ACC112 (cell line): ENCODE data around the gene PIK3R4.

ENCODE experiments used
- H2AFZ ChIP-seq: fragments of 200-600 bp; sonication (generic); one replicate; pipeline ENCODE4 v1.6.0; 2017; ENCODE audit warnings: antibody characterized with exemption, low read length; ENCODE audit not compliant: unreplicated experiment
- H3K27ac ChIP-seq: fragments of 200-600 bp; sonication (generic); 2 replicates; pipeline ENCODE4 v1.5.1; 2014; ENCODE audit warnings: low read depth, mild to moderate bottlenecking, antibody characterized with exemption, low read length, moderate library complexity
- H3K27me3 ChIP-seq: fragments of 200-600 bp; sonication (generic); 2 replicates; pipeline ENCODE4 v1.6.1; 2014; ENCODE audit warnings: mild to moderate bottlenecking, antibody characterized with exemption, low read length, moderate library complexity, mixed read lengths; ENCODE audit not compliant: insufficient read depth
- H3K36me3 ChIP-seq: fragments of 200-600 bp; sonication (generic); 2 replicates; pipeline ENCODE4 v1.6.1; 2016; ENCODE audit warnings: mild to moderate bottlenecking, antibody characterized with exemption, low read length, moderate library complexity, mixed read lengths; ENCODE audit not compliant: insufficient read depth
- H3K4me1 ChIP-seq: fragments of 200-600 bp; sonication (generic); one replicate; pipeline ENCODE4 v1.6.1; 2016; ENCODE audit warnings: low read length, mixed read lengths; ENCODE audit not compliant: insufficient read depth, unreplicated experiment, control insufficient read depth
- H3K4me3 ChIP-seq: fragments of 200-600 bp; sonication (generic); 2 replicates; pipeline ENCODE4 v1.5.1; 2014; ENCODE audit warnings: mild to moderate bottlenecking, low read depth, low read length
- H3K79me2 ChIP-seq: fragments of 200-600 bp; sonication (generic); one replicate; pipeline ENCODE4 v1.6.0; 2016; ENCODE audit warnings: low read length; ENCODE audit not compliant: control insufficient read depth, unreplicated experiment, insufficient read depth

Gene PIK3R4

DNA sequence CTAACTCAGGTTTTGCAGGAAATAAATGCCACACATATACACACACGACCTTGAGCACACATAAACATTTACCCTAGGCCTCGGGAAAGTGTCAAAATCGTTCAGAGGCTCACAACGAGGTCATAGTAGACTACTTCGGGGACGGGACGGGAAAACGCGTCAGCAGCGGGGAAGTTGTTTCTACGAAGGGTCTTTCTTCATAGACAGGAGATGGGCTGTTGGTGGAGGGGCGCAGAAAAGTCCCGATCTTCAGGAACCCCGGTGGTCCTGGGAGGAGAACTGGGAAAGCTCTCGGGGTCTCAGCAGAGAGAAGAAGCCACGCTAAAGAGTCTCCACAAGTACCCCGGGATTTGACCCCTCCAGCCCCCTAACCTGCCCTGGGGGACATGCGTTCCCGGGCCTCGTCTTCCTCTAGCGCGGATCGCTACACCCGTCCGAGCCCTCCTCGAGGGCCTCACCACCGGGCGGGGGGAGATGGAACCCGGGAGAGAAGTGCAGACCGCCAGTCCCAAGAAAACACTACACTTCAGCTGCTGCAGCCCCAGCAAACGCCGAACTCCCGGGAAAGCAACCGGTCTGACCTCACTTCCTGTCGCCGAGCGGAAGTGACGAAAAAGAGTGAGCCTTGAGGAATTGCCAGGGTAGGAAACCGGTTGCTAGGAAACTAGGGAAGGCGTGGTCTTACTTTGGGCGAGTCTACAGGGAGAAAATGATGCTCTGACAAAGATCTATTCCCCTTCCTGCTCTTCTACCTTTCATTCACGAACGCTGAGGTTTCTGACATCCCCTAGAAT lies at the start of gene PIK3R4:
TSS of gene PIK3R4 (minus strand) at position 584 of the 794 bp plus-strand sequence. CDS start 1,611 bp downstream, outside the sequence.
- Histone ChIP-seq H3K4me3 (peak within 1 kb of the TSS; percentile 98), H3K79me2 (peaks cover 50% of the 10 kb centered on the region), H3K27ac (peak within 1 kb of the TSS; percentile 79), H3K4me1 (peaks cover 42% of the 10 kb centered on the region), H3K27me3 (no peaks in the 10 kb centered on the region), H2AFZ (peak within 1 kb of the TSS; percentile 90), H3K36me3 (peaks cover 18% of the 10 kb centered on the region)

DNA sequence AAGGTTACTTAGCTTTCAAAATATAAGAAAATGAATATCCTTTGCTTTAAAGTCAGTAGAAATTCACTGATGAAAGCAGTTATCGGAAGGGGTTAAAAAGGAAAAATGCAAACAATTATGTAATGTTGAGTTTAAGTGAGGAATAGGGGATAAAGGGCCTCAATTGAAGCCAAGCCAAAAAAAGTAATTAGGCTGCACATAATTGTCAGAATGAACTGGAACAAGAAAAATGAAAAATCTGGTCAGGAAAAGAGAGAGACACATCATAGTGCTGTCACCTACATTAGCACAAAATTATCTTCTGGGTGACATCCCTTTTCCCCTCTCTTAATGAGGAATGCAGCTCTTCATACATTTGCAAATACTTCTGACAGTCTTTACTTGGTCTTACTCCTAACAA lies 48.8 kb upstream of the PIK3R4 start:
- no peaks in the 10 kb centered on the region for H3K36me3 ChIP-seq
- no peaks in the 10 kb centered on the region for H3K79me2 ChIP-seq
- H3K4me3 ChIP-seq = no peak overlapping the region
- H3K27me3 ChIP-seq = peaks cover 29% of the 10 kb centered on the region
- H2AFZ ChIP-seq = no peak overlapping the region
- no peak overlapping the region for H3K27ac ChIP-seq
- H3K4me1 ChIP-seq = no peaks in the 10 kb centered on the region

DNA sequence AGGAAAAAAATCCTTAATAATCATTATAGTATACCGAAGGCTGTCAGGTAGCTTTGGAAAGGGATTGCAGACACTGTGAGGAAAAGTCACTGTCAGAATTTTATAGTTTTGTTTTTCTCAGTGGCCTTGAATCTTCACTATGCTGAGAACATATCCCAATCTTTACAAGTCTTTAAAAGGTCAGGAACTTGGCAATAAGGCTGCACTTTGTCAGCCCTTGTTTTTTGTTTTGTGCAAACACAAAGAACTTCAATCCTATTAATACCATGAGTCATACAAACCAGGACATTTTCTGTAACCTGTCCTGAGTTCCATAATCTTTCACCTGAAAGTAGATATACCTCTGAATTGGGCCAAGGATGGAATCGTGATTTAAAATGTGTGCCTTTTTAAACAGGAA lies 45.6 kb upstream of the PIK3R4 start:
- Histone ChIP-seq H3K27me3 (peaks cover 42% of the 10 kb centered on the region), H2AFZ (no peak overlapping the region), H3K4me3 (no peak overlapping the region), H3K79me2 (no peaks in the 10 kb centered on the region), H3K27ac (no peak overlapping the region), H3K4me1 (no peaks in the 10 kb centered on the region), H3K36me3 (no peaks in the 10 kb centered on the region)

DNA sequence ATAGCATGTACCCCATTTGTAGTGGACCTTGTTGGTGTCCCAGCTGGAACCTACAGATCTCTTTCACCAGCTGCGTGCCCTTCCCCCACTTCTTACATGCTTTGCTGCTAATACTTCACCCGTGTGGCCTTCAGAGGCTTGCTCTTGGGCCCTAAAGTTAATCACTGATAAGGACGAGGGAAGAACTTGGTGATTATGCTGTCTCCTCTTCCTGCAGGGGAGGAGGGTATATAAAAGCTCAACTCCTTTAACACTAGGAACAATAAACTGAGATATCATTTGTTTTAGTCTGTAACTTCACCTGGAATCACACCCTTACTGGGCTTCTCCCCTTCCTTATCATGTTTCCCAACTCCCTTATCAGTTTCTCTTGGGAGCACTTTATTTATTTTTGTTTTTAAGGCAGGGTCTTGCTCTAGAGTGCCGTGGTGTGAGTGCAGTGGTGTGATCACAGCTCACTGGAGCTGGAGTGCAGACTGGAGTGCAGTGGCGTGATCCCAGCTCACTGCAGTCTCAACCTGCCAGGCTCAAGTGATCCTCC lies 43.2 kb upstream of the PIK3R4 start:
- H3K27me3 ChIP-seq = peaks cover 51% of the 10 kb centered on the region
- no peak overlapping the region for H3K4me3 ChIP-seq
- no peaks in the 10 kb centered on the region for H3K79me2 ChIP-seq
- H3K36me3 ChIP-seq = no peaks in the 10 kb centered on the region
- H2AFZ ChIP-seq = no peak overlapping the region
- H3K4me1 ChIP-seq = no peaks in the 10 kb centered on the region
- H3K27ac ChIP-seq = no peak overlapping the region

DNA sequence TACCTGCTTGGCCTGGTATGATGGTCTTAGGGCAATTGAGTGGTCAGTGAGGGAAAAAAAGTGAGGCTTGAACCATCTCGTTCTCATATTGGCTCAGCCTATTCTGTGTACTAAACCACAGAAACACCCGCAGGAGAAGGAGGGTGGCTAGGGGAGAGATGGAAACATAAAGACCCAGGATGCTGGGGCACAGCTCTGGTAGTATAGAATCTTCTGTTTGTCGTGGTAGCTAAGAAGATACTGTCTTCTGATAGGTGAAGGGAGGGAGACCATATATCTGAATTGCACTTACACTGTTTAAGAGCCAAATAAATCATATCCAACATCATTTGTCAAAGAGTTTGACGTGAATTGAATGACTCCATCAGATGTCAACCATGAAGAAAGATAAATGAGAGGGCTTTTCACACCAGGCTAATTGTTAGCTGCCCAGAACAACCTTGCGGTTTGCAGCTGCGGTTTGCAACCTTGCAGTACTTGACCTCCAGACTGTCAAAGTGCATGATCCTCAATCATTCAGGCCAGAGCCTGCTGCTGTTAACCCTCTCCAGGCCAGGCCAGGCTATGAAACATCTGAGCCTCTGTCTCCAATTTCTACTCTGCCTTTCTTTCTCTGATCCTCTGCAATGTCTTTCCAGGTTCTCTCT lies 40.9 kb upstream of the PIK3R4 start:
- Histone ChIP-seq H3K4me1 (no peaks in the 10 kb centered on the region), H3K36me3 (no peaks in the 10 kb centered on the region), H3K27ac (no peak overlapping the region), H3K4me3 (no peak overlapping the region), H3K27me3 (peaks cover 37% of the 10 kb centered on the region), H3K79me2 (no peaks in the 10 kb centered on the region), H2AFZ (no peak overlapping the region)

DNA sequence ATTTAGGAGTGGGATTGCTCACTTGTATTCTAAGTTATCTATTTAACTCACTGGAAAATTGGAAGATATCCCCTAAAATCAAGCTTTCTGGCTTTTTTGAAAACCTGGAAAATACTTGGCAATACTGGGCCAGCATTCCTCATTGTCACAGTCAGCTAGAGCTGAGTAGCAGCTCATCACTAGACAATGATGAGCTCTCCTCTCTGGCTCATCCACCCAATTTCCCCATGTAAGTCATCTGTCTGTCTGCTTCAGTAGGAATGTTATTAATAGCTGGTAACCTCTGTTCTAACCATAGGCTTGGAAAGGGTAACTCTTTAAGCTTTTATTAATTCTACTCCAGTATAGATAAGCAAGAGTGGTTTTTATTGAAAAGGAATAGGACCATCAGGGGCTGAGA lies 39.7 kb upstream of the PIK3R4 start:
- Histone ChIP-seq H3K27me3 (peaks cover 34% of the 10 kb centered on the region; the same call in 1 of the 2 replicates), H3K36me3 (no peaks in the 10 kb centered on the region), H2AFZ (no peak overlapping the region), H3K27ac (no peak overlapping the region), H3K4me3 (no peak overlapping the region), H3K4me1 (no peaks in the 10 kb centered on the region), H3K79me2 (no peaks in the 10 kb centered on the region)

DNA sequence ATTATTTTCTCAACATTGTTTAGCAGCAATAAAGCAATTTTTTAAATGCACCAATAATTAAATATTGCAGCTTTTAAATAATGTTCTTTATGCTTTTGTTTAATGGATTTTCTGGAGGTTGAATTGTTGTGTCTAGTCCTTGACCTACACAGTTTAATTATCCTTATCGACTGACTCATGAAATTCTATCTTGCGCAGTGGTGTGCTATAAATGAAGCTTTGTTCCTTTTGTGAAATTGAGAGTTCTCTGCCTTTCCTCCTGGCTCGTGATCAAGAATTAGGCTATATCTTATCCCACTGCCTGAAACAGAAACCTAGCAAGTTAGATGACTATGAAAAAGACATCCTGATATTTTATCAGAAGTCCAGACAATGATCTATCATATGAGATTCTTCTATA lies 37.0 kb upstream of the PIK3R4 start:
- Histone ChIP-seq H3K79me2 (no peaks in the 10 kb centered on the region), H3K27ac (no peak overlapping the region), H3K27me3 (peaks cover 15% of the 10 kb centered on the region)

DNA sequence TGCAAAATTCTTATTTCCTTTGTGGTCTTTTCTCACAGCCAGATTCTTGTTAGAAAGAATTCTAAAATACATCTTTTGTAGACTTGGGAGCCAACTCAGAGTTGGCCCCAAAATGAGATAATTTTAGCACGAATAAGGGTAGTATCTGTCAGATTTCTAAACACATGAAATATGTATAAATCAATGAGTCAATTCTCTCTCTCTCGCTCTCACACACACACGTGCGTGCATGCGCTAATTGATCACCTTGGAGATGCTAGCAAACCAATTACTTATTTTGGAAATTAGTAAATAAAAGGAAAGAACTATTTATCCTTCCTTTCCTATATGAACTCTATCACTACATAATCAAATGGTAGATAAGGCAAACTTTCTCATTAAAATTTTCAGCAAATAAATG lies 32.9 kb upstream of the PIK3R4 start:
- Histone ChIP-seq H2AFZ (no peak overlapping the region), H3K36me3 (no peaks in the 10 kb centered on the region), H3K79me2 (no peaks in the 10 kb centered on the region), H3K27ac (no peak overlapping the region), H3K4me1 (no peaks in the 10 kb centered on the region), H3K4me3 (no peak overlapping the region), H3K27me3 (peaks cover 10% of the 10 kb centered on the region)

More for the DNA sequence above, 37.0 kb upstream of the PIK3R4 start:
- H2AFZ ChIP-seq = no peak overlapping the region
- no peaks in the 10 kb centered on the region for H3K4me1 ChIP-seq
- H3K36me3 ChIP-seq = no peaks in the 10 kb centered on the region
- no peak overlapping the region for H3K4me3 ChIP-seq

DNA sequence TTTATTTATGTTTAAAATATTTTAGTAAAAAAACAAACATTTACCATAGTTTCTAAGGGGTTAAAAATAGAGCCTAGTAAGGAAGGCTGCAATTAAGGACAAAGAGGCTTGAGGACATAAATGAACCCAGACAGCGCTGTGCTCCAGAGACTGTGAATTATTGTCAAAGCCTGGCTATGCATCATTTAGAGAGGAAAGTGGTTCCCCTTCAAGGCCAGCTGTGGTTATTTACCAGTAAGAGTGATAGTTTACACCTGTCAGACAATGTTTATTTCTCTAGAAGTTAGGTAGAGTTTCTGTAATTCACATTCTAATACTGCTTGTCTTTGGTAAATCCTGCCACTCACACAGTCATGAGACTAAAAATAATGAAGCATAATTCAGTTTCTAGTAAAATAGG lies 32.4 kb upstream of the PIK3R4 start:
- Histone ChIP-seq H3K36me3 (no peaks in the 10 kb centered on the region), H3K27ac (no peak overlapping the region), H2AFZ (no peak overlapping the region), H3K4me1 (no peaks in the 10 kb centered on the region), H3K79me2 (no peaks in the 10 kb centered on the region), H3K27me3 (peaks cover 10% of the 10 kb centered on the region), H3K4me3 (no peak overlapping the region)

DNA sequence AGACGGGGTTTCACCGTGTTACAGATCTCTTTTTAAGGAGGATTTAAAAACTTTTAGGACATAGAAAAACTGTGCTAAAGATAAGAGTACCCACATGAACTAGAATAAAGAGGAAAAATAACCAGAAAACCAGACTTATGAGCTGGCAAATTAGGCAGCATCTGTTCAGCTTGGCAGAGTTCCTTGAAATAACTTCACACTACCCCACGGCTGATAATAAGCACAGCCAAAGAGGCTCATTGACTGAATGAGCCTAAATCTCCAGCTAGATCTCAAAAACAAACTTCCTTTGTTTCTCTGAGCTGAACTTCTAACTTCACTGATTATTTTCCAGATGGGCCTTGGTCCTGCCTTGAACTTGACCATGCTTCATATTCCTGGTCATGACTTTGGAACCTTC lies 26.7 kb upstream of the PIK3R4 start:
- Histone ChIP-seq H3K27ac (no peak overlapping the region), H3K4me3 (no peak overlapping the region), H3K27me3 (peaks cover 23% of the 10 kb centered on the region; the same call in 1 of the 2 replicates), H3K79me2 (no peaks in the 10 kb centered on the region), H3K4me1 (no peaks in the 10 kb centered on the region), H3K36me3 (no peaks in the 10 kb centered on the region), H2AFZ (no peak overlapping the region)

DNA sequence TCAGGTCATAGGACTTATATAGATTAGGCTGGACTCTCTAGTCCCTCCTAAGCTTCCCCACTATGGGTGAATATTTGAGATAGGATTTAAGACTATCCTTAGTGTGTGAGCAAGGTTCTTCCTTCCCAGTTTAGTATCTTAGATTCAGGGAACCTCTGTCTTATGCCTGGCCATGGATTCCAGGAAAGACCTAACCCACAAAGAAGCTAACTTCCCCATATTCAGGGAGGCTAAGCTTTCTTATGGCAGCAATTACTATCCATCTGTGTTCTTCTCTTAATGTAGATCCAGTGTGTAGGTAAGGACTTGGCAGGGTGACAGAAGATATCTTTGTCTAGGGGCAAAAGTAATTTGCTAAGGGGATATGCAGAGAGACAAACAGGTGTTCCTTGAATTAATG lies 25.5 kb upstream of the PIK3R4 start:
- Histone ChIP-seq H3K4me1 (no peaks in the 10 kb centered on the region), H3K27me3 (peaks cover 33% of the 10 kb centered on the region; the same call in 1 of the 2 replicates), H3K36me3 (no peaks in the 10 kb centered on the region)

More for the DNA sequence above, 25.5 kb upstream of the PIK3R4 start:
- no peaks in the 10 kb centered on the region for H3K79me2 ChIP-seq
- no peak overlapping the region for H3K4me3 ChIP-seq
- H3K27ac ChIP-seq = no peak overlapping the region
- no peak overlapping the region for H2AFZ ChIP-seq
